ENCODE results near the gene ZDHHC18.
"Not testable (repeated sequence)": the region's sequence is repeated elsewhere in the genome, so short reads cannot be mapped to it uniquely, and the experiment has no call there.

The ZDHHC18 gene

DNA sequence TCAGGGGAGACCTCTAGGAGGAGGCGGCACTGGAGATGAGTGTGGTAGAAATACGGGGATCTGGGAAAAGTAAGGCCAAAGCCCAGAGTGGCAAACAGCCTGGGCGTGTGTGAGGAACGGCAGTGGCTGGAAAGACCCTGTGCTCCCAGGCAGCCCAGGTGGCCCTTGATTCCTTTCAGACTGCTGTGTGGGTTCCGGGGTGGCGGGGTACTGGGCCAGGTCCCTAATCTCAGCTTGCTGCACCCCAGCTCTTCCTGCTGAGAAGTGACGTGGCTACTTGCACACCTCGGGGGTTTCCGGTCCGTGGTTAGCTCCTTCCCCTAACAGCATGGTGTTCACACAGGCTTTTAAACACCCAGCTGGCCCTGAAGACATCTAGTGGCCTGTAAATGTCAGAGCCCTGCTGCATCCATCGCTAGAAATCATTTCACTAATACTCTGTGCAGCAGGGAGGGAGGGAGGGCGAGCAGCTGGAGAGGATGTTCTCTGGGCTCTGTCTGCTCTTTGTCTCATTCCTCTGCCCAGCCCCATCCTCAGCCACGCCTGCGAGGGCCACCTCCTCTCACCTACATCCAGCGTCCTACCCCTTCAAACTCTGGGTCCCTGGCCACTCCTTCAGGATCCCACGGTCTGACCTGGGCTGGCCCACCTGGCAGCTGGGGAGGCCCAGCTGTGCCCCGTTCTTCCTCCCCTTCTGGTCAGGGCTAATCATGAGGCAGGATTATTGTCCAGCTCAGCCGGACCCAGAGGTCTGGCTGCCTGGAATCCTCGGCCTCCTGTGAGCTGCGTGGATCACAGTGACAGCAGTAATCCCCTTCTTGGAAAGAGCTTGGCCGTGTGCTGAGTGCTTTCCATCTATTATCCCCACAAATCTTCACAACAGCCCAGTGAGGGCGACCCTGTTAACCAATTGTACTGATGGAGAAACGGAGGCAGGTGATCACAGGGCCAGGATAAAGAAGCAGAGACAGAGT, 7.2 kb downstream of the ZDHHC18 start:
- ATAC-seq = no peak
- TF ChIP-seq, protein P1, sequence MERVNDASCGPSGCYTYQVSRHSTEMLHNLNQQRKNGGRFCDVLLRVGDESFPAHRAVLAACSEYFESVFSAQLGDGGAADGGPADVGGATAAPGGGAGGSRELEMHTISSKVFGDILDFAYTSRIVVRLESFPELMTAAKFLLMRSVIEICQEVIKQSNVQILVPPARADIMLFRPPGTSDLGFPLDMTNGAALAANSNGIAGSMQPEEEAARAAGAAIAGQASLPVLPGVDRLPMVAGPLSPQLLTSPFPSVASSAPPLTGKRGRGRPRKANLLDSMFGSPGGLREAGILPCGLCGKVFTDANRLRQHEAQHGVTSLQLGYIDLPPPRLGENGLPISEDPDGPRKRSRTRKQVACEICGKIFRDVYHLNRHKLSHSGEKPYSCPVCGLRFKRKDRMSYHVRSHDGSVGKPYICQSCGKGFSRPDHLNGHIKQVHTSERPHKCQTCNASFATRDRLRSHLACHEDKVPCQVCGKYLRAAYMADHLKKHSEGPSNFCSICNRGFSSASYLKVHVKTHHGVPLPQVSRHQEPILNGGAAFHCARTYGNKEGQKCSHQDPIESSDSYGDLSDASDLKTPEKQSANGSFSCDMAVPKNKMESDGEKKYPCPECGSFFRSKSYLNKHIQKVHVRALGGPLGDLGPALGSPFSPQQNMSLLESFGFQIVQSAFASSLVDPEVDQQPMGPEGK (CRISPR knock-in tag; IDR thresholded peaks at IDR 0.05; ENCODE audit: borderline replicate concordance) = no peak
- TF ChIP-seq ZNF565 (CRISPR knock-in tag; conservative IDR thresholded peaks at IDR 0.05; ENCODE audit: low read depth) = no peak
- TF ChIP-seq ZFP3 (CRISPR knock-in tag; IDR thresholded peaks at IDR 0.05) = no peak

DNA sequence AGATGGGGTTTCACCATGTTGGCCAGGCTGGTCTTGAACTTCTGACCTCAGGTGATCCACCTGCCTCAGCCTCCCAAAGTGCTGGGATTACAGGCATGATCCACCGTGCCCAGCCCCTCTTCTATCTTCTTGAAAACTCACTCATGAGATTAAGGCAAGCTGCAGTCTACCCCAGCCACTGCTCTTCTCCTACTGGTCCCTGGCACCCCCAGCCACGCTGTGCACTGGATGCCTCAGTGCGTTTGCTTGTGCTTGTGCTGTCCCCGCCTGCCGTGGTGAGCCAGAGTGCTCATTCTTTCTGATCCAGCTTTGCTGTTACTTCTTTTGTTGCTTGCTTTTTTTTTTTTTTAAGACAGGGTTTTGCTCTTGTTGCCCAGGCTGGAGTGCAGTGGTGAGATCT, 11.2 kb downstream of the ZDHHC18 start:
- not testable (repeated sequence) for ATAC-seq

DNA sequence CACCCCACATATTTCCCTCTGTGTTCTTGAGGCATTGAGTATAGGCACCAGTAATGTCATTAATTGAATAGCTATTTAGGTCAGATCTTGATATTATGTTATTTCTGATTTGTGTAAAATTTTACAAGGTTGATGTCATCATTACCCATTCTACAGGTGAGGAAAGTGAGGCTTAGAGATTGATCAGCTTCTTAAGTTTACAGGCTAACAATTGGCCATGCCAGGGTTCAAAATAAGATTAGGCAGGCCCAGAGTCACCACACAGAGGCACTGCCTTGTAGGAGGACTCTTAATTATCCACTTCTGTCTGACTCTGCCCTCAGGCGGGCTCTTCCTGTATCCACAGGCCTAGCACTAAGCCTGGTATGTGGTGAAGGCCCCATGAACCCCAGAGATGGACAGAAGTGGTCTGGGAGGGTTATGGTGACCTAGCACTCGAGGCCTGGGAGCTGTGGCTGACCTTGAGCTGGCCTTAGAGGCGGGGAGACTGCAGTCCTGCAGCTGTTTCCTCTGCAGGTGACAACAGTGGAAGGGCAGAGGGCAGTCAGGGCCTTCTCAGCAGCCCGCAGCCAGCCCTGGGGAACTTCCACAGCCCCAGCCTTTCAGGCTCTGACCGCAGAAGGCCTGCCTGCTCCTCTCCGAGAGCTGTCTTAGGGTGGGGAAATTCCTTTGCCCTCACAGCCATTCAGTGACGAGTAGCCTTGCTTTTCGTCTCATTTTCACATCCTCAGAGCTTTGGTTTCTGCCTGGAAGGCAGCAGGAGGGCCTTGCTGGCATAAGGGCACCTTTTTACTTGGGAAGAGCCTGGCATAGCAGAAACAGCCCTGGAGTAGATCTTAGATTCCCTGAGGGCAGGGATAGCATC, 12.2 kb downstream of the ZDHHC18 start:
- TF ChIP-seq TOX (CRISPR knock-in tag; IDR thresholded peaks at IDR 0.05; ENCODE audit: borderline replicate concordance) (no peak), ZNF70 (CRISPR knock-in tag; IDR thresholded peaks at IDR 0.05) (no peak)
- TF ChIP-seq, protein P2, sequence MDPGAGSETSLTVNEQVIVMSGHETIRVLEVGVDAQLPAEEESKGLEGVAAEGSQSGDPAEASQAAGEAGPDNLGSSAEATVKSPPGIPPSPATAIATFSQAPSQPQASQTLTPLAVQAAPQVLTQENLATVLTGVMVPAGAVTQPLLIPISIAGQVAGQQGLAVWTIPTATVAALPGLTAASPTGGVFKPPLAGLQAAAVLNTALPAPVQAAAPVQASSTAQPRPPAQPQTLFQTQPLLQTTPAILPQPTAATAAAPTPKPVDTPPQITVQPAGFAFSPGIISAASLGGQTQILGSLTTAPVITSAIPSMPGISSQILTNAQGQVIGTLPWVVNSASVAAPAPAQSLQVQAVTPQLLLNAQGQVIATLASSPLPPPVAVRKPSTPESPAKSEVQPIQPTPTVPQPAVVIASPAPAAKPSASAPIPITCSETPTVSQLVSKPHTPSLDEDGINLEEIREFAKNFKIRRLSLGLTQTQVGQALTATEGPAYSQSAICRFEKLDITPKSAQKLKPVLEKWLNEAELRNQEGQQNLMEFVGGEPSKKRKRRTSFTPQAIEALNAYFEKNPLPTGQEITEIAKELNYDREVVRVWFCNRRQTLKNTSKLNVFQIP (CRISPR knock-in tag; IDR thresholded peaks at IDR 0.05; ENCODE audit: borderline replicate concordance, low read depth) = no peak
- ATAC-seq = no peak

DNA sequence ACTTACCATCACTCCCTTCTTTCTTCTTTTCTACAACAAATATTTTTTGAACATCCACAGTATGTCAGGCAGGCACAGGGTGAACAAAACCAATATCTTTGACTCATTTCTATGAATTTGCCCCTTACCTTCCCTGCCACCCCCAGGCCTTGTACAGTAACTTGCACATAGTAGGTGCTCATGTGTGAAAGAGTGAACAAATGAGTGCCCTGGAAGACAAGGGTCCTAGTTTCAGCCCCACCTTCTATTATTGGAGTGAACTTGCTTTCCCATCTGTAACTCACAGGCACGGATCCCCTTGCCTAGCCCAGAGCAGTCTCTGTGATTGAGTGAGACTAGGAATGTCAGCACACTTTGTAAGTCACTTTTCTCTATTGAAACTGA, 12.8 kb downstream of the ZDHHC18 start:
- no peak for ATAC-seq
- TF ChIP-seq OSR1 (CRISPR knock-in tag; IDR thresholded peaks at IDR 0.05) (no peak), TCF4 (CRISPR knock-in tag; IDR thresholded peaks at IDR 0.05; ENCODE audit: borderline replicate concordance) (no peak), TOX (CRISPR knock-in tag; IDR thresholded peaks at IDR 0.05; ENCODE audit: borderline replicate concordance) (no peak), ZNF8 (CRISPR knock-in tag; IDR thresholded peaks at IDR 0.05) (no peak), ZNF565 (CRISPR knock-in tag; conservative IDR thresholded peaks at IDR 0.05; ENCODE audit: low read depth) (no peak), BACH2 (CRISPR knock-in tag; IDR thresholded peaks at IDR 0.05; ENCODE audit: borderline replicate concordance) (no peak), ZFP3 (CRISPR knock-in tag; IDR thresholded peaks at IDR 0.05) (no peak)
- TF ChIP-seq, protein P3, sequence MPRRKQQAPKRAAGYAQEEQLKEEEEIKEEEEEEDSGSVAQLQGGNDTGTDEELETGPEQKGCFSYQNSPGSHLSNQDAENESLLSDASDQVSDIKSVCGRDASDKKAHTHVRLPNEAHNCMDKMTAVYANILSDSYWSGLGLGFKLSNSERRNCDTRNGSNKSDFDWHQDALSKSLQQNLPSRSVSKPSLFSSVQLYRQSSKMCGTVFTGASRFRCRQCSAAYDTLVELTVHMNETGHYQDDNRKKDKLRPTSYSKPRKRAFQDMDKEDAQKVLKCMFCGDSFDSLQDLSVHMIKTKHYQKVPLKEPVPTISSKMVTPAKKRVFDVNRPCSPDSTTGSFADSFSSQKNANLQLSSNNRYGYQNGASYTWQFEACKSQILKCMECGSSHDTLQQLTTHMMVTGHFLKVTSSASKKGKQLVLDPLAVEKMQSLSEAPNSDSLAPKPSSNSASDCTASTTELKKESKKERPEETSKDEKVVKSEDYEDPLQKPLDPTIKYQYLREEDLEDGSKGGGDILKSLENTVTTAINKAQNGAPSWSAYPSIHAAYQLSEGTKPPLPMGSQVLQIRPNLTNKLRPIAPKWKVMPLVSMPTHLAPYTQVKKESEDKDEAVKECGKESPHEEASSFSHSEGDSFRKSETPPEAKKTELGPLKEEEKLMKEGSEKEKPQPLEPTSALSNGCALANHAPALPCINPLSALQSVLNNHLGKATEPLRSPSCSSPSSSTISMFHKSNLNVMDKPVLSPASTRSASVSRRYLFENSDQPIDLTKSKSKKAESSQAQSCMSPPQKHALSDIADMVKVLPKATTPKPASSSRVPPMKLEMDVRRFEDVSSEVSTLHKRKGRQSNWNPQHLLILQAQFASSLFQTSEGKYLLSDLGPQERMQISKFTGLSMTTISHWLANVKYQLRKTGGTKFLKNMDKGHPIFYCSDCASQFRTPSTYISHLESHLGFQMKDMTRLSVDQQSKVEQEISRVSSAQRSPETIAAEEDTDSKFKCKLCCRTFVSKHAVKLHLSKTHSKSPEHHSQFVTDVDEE (CRISPR knock-in tag; IDR thresholded peaks at IDR 0.05) = no peak
- TF ChIP-seq, protein P4, sequence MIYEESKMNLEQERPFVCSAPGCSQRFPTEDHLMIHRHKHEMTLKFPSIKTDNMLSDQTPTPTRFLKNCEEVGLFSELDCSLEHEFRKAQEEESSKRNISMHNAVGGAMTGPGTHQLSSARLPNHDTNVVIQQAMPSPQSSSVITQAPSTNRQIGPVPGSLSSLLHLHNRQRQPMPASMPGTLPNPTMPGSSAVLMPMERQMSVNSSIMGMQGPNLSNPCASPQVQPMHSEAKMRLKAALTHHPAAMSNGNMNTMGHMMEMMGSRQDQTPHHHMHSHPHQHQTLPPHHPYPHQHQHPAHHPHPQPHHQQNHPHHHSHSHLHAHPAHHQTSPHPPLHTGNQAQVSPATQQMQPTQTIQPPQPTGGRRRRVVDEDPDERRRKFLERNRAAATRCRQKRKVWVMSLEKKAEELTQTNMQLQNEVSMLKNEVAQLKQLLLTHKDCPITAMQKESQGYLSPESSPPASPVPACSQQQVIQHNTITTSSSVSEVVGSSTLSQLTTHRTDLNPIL (CRISPR knock-in tag; IDR thresholded peaks at IDR 0.05; ENCODE audit: low read depth) = no peak

DNA sequence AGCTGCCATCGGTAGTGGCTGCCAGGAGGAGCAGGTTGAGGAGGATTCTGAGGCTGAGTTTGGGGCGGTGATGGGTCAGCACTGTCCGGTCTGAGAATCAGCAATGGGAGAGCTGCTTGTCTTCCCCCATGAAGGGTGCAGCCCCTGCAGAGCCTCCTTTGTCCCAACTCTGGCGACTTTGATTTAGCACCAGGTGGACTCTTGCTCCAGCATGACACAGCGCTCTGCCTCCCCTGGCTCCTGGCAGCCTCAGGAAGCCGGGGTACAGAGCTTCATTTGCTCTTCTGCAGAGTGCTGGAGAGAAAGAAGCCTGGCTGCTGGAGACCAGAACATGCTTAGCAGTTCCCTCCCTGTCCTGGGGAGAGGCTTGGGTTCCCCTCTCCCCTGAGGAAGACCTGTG, 13.3 kb downstream of the ZDHHC18 start:
- ATAC-seq = no peak
- TF ChIP-seq ZNF565 (CRISPR knock-in tag; conservative IDR thresholded peaks at IDR 0.05; ENCODE audit: low read depth) (no peak), OSR1 (CRISPR knock-in tag; IDR thresholded peaks at IDR 0.05) (no peak), PPARA (CRISPR knock-in tag; IDR thresholded peaks at IDR 0.05; ENCODE audit: borderline replicate concordance) (no peak), ZNF8 (CRISPR knock-in tag; IDR thresholded peaks at IDR 0.05) (no peak), ZFP30 (CRISPR knock-in tag; IDR thresholded peaks at IDR 0.05) (no peak), ZC3H10 (CRISPR knock-in tag; IDR thresholded peaks at IDR 0.05) (no peak)
- TF ChIP-seq, protein P5, sequence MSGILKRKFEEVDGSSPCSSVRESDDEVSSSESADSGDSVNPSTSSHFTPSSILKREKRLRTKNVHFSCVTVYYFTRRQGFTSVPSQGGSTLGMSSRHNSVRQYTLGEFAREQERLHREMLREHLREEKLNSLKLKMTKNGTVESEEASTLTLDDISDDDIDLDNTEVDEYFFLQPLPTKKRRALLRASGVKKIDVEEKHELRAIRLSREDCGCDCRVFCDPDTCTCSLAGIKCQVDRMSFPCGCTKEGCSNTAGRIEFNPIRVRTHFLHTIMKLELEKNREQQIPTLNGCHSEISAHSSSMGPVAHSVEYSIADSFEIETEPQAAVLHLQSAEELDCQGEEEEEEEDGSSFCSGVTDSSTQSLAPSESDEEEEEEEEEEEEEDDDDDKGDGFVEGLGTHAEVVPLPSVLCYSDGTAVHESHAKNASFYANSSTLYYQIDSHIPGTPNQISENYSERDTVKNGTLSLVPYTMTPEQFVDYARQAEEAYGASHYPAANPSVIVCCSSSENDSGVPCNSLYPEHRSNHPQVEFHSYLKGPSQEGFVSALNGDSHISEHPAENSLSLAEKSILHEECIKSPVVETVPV (CRISPR knock-in tag; IDR thresholded peaks at IDR 0.05) = no peak
- TF ChIP-seq, protein P4 (CRISPR knock-in tag; IDR thresholded peaks at IDR 0.05; ENCODE audit: low read depth) = no peak

Data from SK-N-SH treated with all-trans-retinoic acid at 6 μM for 48 hours (cell line).